ENCODE data around the gene MPC1. TPM values are rescaled to one million over a fixed set of nuclear protein-coding genes. Genes with fewer than 3 reads are reported as not detected.

Gene MPC1
- total RNA-seq, 6 experiments from 2014 or later: 21.7 to 24.5 (median 22.9) TPM

GRCh38 chr6:166360243-166361076, 22.3 kb downstream of the MPC1 start:
- Mint-ChIP-seq H3K4me1 (ENCODE audit: low read depth) (peaks cover 13% of the 10 kb centered on the region), H3K9me3 (no peaks in the 10 kb centered on the region), H3K4me3 (no peak overlapping the region), H3K36me3 (ENCODE audit: low read depth) (no peaks in the 10 kb centered on the region), H3K27ac (no peak overlapping the region), H3K27me3 (ENCODE audit: insufficient read depth) (no peaks in the 10 kb centered on the region; the same call in 1 of the 2 replicates)
- no peak for DNase-seq
- no peak for TF ChIP-seq CTCF (IDR thresholded peaks at IDR 0.05)

- Mint-ChIP-seq H3K9me3 (no peaks in the 10 kb centered on the region), H3K27me3 (ENCODE audit: insufficient read depth) (no peaks in the 10 kb centered on the region; the same call in 1 of the 2 replicates), H3K36me3 (ENCODE audit: low read depth) (no peaks in the 10 kb centered on the region), H3K4me3 (no peak overlapping the region), H3K27ac (no peak overlapping the region), H3K4me1 (ENCODE audit: low read depth) (no peaks in the 10 kb centered on the region; the same call in 1 of the 2 replicates)
- no peak for DNase-seq
- TF ChIP-seq CTCF (IDR thresholded peaks at IDR 0.05): no peak
These were observed 27.2 kb downstream of the MPC1 start for GRCh38 chr6:166355552-166355951.

GRCh38 chr6:166354965-166355364, 27.8 kb downstream of the MPC1 start:
- Mint-ChIP-seq H3K27ac (no peak overlapping the region), H3K9me3 (no peaks in the 10 kb centered on the region), H3K36me3 (ENCODE audit: low read depth) (no peaks in the 10 kb centered on the region), H3K27me3 (ENCODE audit: insufficient read depth) (no peaks in the 10 kb centered on the region), H3K4me3 (no peak overlapping the region), H3K4me1 (ENCODE audit: low read depth) (no peaks in the 10 kb centered on the region; the same call in 1 of the 2 replicates)
- no peak for TF ChIP-seq CTCF (IDR thresholded peaks at IDR 0.05)
- no peak for DNase-seq

GRCh38 chr6:166354143-166354542, 28.6 kb downstream of the MPC1 start:
- H3K4me3 Mint-ChIP-seq: no peak overlapping the region
- H3K27me3 Mint-ChIP-seq (ENCODE audit: insufficient read depth): no peaks in the 10 kb centered on the region
- DNase-seq: no peak
- no peak for TF ChIP-seq CTCF (IDR thresholded peaks at IDR 0.05)
- no peaks in the 10 kb centered on the region for H3K36me3 Mint-ChIP-seq (ENCODE audit: low read depth)
- no peaks in the 10 kb centered on the region; the same call in 1 of the 2 replicates for H3K4me1 Mint-ChIP-seq (ENCODE audit: low read depth)
- no peak overlapping the region for H3K27ac Mint-ChIP-seq
- H3K9me3 Mint-ChIP-seq: no peaks in the 10 kb centered on the region

- no peaks in the 10 kb centered on the region for H3K36me3 Mint-ChIP-seq (ENCODE audit: low read depth)
- no peak overlapping the region for H3K4me3 Mint-ChIP-seq
- H3K27ac Mint-ChIP-seq: no peak overlapping the region
- no peaks in the 10 kb centered on the region for H3K9me3 Mint-ChIP-seq
- DNase-seq: no peak
- TF ChIP-seq CTCF (IDR thresholded peaks at IDR 0.05): no peak
- no peaks in the 10 kb centered on the region for H3K27me3 Mint-ChIP-seq (ENCODE audit: insufficient read depth)
- H3K4me1 Mint-ChIP-seq (ENCODE audit: low read depth): no peaks in the 10 kb centered on the region; the same call in 1 of the 2 replicates
These were observed 29.2 kb downstream of the MPC1 start for GRCh38 chr6:166353507-166353906.
